ENCODE data around the gene CFAP91.

The CFAP91 gene

GRCh38 chr3:119697394-119697793, 5.4 kb upstream of the CFAP91 start:
- DNase-seq (ENCODE audit: low read depth): no peak
- TF ChIP-seq CTCF (conservative IDR thresholded peaks at IDR 0.05; ENCODE audit: control insufficient read depth, insufficient read depth, low read depth, low read length): no peak
- H3K4me3 ChIP-seq (ENCODE audit: control insufficient read depth, low read depth, low read length): no peak overlapping the region

- TF ChIP-seq CTCF (conservative IDR thresholded peaks at IDR 0.05; ENCODE audit: control insufficient read depth, insufficient read depth, low read depth, low read length): no peak
- DNase-seq (ENCODE audit: low read depth): peak; percentile 61
- no peak overlapping the region for H3K4me3 ChIP-seq (ENCODE audit: control insufficient read depth, low read depth, low read length)
These were observed 2.4 kb upstream of the CFAP91 start for GRCh38 chr3:119700269-119700919.

GRCh38 chr3:119700920-119701734, 1.7 kb upstream of the CFAP91 start:
- TF ChIP-seq CTCF (conservative IDR thresholded peaks at IDR 0.05; ENCODE audit: control insufficient read depth, insufficient read depth, low read depth, low read length): no peak
- DNase-seq (ENCODE audit: low read depth): no peak
- H3K4me3 ChIP-seq (ENCODE audit: control insufficient read depth, low read depth, low read length): no peak overlapping the region

GRCh38 chr3:119703820-119704531, 1.2 kb downstream of the CFAP91 start:
- no peak overlapping the region for H3K4me3 ChIP-seq (ENCODE audit: control insufficient read depth, low read depth, low read length)
- no peak for DNase-seq (ENCODE audit: low read depth)
- TF ChIP-seq CTCF (conservative IDR thresholded peaks at IDR 0.05; ENCODE audit: control insufficient read depth, insufficient read depth, low read depth, low read length): no peak

GRCh38 chr3:119715105-119715504, 12.3 kb downstream of the CFAP91 start:
- TF ChIP-seq CTCF (conservative IDR thresholded peaks at IDR 0.05; ENCODE audit: control insufficient read depth, insufficient read depth, low read depth, low read length): no peak
- no peak overlapping the region for H3K4me3 ChIP-seq (ENCODE audit: control insufficient read depth, low read depth, low read length)
- DNase-seq (ENCODE audit: low read depth): no peak

GRCh38 chr3:119716998-119717397, 14.2 kb downstream of the CFAP91 start:
- H3K4me3 ChIP-seq (ENCODE audit: control insufficient read depth, low read depth, low read length): no peak overlapping the region
- no peak for TF ChIP-seq CTCF (conservative IDR thresholded peaks at IDR 0.05; ENCODE audit: control insufficient read depth, insufficient read depth, low read depth, low read length)
- no peak for DNase-seq (ENCODE audit: low read depth)

All from fibroblast of mammary gland (primary cell).